HG02973 (cell line): ENCODE measurements around the gene SNED1.
"Not testable (repeated sequence)": the region's sequence is repeated elsewhere in the genome, so short reads cannot be mapped to it uniquely, and the experiment has no call there.

Source experiments
- ATAC-seq: cut with Tn5 transposase; IDR thresholded peaks from one replicate; pipeline ENCODE4 v1.9.1; 2021; ENCODE audit warnings: moderate library complexity; ENCODE audit not compliant: unreplicated experiment

The SNED1 gene

DNA sequence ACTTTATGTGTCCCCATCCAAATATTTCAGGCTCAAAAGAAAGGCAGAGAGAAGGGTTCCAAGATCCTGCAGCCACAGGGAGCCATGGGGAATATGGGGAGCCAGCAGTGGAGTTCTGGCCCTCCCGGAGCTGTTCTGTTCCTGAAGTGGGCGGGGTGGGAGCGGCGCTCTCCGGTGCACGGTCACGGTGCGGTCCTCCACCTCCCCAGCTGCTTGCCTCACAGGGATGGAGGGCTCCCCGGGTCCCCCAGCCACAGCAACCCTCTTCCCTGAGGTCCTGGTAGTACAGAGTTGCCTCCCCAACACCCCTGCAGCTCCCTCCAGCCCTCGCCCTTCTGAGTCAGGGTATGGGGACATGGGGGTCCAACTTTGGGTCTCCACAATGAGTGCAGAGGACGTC is 26.2 kb upstream of the SNED1 start:
- no peak for ATAC-seq

DNA sequence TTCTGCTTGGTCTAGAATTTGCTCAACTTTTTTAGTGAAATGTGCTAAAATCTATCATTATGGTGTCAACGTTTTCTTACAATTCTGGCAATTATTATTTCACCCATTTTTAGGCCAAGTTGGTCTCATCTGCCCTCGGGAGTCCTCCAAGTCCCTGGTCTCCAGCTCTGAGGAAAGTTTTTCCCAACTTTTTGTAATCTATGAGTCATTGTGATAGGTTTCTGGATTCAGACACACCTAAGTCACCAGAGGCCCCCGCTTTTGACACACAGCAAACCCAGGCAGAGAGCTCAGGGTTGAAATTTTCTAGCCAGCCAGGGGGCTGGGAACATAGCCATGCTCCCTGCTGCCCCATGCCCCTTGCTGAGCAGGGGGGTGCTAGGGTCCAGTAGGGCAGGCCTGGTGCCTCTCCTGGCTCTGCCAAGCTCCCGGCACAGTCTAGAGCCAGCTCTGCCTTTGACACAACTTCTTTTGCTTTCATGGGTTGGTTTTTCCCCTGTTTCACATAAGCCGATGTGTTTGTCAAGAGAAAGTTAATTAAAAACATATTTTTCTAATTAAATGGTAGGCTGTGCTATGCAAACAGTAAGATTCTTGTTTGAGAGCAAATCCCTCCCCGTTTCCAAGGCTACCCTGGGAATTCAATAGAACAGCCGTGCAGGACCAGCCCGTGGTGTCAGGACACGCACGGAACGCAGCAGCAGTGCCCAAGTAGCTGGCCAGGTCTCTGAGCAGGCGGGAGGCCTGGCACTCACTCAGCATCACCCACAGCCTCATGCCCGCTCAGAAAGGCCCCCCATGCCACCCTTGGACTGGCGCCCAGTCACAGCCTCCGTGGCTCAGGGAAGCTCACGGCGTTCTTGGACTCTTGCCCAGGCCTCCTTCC is 25.5 kb upstream of the SNED1 start:
- ATAC-seq = no peak

DNA sequence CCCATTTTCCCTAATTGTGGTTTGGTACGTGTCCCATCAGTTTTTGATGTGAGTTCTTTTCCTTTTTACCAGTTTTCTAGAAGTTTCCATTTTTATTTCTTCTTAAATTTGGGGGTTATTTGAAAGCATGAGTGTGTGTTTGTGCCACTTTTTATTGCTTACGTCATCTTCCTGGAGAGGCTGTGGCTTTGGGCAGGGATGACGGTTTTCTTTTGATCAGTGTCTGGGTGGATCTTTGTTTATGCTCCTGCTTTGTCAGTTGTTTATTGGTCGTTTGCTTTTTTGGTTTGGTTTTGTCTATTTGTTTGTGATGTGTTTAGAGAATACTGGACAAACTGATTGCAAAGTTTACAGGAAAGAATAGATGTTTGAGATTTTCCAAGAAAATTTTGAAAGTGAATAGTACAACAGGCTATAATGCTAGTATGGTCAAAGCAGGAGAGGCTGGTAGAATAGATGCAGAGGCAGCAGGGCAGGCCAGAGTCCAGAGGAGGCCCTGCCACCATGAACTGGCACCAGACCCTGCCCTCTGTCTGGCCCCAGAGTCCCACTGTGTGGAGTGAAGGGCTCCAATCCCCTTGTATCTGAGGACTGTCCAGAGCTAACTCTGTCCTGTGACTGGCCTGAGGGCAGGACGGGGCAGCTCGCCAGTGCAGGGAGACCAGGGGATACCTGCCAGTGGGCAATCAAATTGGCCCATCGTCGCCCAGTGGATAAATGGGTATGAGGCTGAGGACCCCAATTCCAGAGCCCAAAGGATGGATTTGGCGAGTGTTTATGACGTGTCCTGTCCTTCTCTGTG is 23.4 kb upstream of the SNED1 start:
- no peak for ATAC-seq

DNA sequence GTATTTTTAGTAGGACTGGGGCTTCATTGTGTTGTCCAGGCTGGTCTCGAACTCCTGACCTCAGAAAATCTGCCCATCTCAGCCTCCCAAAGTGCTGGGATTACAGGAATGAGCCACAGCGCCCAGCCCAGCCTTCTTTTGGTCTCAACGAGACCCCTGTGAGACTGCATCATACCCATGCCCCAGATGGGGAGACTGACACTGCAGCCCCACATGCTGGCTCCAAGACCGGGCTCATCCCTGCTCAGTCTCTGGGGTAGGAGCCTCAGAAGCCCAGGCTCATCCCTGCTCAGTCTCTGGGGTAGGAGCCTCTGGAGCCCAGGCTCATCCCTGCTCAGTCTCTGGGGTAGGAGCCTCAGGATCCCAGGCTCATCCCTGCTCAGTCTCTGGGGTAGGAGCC is 22.5 kb upstream of the SNED1 start:
- ATAC-seq = not testable (repeated sequence)

DNA sequence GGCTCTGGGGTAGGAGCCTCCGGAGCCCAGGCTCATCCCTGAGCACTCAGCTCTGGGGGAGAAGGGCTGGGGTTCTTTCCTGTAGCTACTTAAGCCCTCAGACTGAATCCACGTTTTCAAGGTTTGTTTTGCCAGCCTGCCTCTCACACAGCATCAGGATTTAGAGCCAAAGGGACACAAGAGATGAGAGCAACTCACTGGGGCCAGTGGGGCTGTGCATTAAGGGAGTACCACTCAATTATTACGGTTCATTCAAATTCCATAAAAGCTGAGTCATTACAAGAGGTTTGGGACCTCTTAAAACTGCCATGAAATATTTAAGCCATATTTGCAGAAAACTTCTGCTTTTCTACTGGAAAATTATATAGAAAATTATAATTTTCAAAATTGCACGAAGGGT is 17.1 kb upstream of the SNED1 start:
- ATAC-seq = no peak

DNA sequence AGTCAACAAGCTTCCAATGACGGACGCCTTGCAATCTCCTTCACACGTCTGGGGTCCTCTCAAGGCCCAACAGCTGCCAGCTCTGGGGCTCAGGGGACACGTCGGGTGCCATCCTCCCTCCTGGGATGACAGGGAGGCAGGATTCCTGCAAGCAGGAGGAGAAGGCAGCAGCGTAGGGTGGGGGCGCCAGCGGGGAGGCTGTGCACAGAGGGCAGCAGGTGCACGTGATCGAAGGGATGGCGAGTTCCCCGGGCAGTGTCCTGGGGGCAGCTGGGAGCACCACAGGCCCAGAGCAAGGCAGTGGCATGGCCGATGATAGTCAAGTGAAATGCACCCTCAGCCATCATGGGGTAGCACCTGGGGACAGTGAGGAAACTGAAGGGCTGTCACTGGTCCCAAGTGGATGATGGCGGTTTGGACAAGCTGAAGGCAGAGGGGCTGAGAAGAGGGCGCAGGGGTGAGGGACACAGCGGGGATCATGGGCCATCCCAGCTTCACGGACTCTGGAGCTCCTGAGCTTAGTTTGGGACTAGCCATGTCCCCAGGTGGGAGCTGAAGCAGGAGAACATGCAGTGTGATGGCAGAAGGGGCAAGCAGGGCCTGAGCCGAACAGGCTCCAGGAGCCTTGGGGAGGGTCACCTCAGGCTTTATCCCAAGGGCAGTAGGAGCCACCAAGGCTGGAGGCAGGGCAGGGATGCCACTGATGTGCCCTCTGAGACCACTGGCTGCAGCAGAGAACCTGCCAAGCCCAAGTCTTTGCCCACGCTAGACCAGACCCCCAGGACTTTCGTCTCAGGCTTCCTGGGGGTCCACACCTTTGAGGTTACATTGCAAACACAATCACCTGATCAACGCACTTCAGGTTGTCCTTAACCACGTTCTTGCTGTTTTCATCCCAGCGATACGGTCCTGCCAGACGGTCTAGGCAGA is 16.3 kb upstream of the SNED1 start:
- no peak for ATAC-seq

- ATAC-seq = no peak
Observed at GRCh38 chr2:240982821-240983281, 15.6 kb upstream of the SNED1 start.

DNA sequence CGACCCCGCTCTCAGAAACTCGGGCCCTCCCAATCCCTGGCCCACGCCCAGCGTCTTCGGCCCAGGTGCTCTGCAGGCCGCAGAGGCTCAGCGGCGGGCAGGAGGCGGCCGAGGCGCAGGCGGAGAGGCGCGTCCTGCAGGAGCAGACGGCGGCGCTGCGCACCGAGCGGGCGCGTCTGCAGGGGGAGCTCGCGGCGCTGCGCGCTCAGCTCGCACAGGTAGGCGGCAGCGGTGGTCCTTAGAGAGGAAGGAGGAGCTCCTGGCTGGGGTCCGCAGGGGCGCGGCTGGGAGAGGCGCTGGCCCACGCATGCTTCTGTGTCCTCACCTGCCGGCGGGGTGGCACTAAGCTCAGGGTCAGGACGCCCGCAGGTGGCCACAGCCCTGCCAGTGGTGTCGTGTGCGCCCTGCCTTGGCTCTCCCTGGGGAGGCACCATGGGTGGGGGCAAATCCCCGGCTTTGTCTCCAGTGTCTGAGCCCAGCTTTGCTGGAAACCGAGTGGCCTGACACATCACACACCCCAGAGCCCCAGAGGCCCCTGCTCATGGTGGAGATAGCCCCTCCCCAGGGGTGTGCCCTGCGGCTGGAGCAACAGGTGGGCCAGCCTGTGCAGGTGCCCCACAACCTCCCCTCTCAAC is 14.9 kb upstream of the SNED1 start:
- no peak for ATAC-seq

DNA sequence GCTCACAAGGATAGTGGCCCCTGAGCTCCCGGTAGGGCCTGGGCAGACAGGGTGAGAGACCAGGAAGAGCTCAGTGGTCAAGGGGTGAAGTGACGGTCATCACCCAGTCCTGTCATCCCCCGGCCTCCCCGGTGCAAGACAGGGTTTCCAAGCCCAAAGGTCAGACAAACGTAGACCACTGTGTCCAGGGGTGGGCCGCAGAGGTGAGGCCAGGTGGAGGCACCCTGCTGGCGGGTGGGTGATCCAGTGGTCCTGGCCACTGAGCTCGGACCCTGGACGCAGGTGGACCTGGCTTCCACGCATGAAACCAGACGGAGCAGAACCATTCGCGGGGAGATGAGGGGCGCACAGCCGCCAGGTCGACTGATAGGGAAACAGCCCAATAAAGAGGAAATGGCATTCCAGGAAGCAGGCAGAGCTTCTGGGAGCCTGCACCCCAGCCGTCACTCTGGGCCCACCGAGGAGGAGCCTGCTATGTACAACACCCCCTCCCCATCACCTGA is 14.4 kb upstream of the SNED1 start:
- no peak for ATAC-seq

DNA sequence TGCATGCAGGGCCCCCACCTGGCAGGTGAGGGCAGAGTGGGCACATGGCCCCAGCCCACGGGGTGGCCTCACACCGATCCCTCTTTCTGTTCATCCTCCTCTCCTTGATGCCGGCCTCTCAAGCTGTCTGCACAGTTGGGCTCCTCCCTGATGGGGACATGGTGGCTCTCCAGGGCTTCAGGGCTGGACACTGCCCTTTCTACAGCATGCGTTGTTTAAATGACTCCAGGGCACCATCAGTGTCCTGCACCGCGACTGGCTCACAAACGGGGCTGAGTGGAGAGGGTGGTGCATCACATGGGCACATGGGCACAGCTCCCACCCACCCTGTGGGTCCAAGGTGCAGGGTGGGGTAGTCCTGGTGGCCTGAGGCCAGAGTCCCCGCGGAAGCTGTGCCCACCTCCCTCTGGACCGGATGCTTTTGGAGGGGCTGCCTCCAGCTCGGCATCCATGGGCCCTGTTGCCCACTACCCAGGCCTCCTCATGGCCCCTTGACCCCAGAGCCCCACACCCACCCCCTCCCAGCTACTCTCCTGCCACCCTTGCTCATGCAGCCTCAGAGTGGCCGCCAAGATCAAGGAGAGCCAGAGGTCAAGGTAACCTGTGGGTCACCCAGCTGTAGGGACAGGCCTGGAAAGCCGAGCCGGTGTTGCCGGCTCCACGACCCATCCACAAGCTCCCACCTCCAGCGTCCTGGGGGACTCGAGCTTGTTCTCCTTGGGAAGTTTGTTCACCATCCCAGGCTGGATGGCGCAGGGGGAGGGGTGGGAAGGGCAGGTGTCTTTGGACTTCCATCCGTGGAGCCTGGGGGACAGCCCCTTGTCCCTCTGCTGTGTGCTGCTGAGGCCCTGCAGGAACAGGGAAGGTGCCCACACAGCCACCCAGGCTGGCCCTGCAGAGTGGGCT is 12.3 kb upstream of the SNED1 start:
- ATAC-seq = no peak

- ATAC-seq = no peak
Observed at GRCh38 chr2:240986787-240987411, 11.5 kb upstream of the SNED1 start.

DNA sequence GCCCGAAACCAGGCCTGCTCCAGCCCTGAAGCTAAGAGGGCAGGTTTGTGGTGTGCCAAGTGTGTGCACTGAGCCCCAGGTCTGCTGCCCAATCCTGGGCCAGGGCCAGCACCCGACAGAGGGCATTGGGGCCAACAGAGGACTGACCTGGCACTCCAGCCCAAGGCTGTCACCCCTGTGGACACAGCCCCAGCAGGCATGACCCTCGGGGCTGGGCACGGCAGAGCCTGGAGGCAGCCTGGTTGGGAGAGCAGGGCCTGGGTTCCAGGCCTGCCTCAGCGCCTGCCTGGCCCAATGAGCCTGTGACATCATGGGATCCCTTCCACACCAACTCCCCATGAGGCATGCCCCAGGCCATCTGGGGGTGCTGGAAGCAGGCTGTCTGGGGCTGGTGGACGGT is 10.8 kb upstream of the SNED1 start:
- ATAC-seq = no peak

- no peak for ATAC-seq
Observed at GRCh38 chr2:240988146-240988545, 10.3 kb upstream of the SNED1 start.

- no peak for ATAC-seq
Observed at GRCh38 chr2:240988571-240989271, 9.7 kb upstream of the SNED1 start.

DNA sequence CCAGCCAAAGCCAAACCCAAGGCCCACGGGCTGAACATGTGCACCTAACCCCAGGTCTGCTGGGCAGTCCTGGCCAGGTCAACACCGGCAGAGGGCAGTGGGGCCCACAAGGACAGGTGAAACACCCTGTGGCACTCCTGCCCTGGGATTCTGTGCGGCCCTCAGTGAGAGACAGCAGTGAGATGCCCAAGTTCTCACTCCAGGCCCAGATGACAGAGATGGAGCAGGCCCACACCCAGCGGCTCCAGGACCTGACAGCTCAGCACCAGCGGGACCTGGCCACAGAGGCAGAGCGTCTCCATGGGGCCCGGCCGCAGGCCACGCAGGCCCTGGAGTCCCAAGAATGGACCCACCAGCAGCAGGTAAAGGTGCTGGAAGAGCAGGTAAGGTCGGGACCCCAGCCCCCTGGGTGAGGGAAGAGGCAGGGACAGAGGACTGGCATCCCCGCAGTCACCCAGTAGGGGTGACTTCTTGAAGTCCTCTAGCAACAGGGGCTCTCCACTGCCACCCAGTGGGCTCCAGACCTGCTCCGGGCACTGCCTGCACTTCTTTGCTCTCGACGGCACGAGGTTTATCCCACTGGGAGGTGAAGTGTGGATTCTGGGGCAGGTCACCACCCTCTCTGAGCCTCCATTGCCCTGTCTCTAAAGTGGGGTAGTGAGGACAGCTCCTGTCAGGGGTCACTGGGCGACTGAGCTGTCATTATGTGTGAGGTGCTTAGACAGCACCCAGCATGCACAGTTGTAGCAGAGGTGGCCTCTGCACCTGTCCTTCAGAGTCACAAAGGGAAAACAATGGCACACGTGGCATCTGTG is 8.8 kb upstream of the SNED1 start:
- no peak for ATAC-seq

DNA sequence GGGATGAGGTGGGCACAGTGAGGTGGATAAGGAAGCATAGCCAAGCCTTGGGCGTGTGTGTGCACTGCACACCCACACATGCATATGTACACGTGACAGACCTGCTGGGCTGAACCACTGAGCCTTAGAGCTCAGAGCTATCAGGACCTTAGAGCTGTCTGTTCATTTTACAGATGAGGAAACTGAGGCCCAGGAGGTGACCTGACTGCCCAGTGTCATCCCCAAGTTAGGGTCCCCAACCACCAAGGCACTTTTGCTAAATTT is 8.2 kb upstream of the SNED1 start:
- no peak for ATAC-seq

DNA sequence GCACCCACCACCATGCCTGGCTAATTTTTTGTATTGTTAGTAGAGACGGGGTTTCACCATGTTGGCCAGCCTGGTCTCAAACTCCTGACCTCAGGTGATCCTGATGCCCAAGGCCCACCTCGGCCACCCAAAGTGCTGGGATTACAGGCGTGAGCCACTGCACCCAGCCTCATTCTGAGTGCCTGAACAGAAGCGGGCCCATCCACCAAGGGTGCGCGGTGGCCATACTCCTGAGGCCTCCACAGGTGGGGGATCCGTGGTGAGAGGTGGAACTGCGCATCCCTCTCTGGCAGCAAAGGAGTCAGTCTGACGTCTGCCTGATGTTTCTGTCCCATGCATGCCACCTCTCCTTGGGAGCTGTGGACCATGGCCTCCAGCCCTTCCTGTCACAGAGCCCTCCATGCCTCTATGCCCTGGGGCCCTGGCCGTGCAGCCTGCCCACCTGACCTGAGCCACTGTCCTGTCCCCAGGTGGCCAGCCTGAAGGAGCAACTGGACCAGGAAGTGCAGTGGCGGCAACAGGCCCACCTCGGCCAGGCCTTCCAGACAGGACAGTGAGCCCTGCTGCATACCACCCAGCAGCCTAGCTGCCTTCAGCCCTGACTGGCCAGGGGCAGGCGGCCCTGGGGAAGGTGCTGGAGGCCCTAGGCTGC is 7.6 kb upstream of the SNED1 start:
- ATAC-seq = no peak
